Omental fat pad (tissue), 4 donors: ENCODE data around the gene PCDHGA4. TPM values are rescaled to one million over a fixed set of nuclear protein-coding genes. Genes with fewer than 3 reads are reported as not detected.
"Not testable (repeated sequence)": the region's sequence is repeated elsewhere in the genome, so short reads cannot be mapped to it uniquely, and the experiment has no call there.

Experiments used
- ATAC-seq: fragments of 150-250 bp; one replicate; pipeline ENCODE4 v1.9.1; 2016; ENCODE audit warnings: mild to moderate bottlenecking, moderate library complexity; ENCODE audit not compliant: low FRiP score
- DNase-seq: peaks from one replicate; pipeline ENCODE4 v3.0.0-alpha.2; 2019; ENCODE audit warnings: low spot score
- total RNA-seq, 4 donors: library from RNA; depleted of rRNA; stranded (reverse); fragments of >200 nt; gene quantifications; one replicate each; pipeline ENCODE4 v1.1.0, GENCODE V29; 2016
- TF ChIP-seq, protein P1 (sequence below), 3 donors: fragments of 450-650 bp; IDR thresholded peaks; one replicate each; pipeline ENCODE4 v1.5.1; 2016 to 2017; ENCODE audit warnings: antibody characterized with exemption in 3 of 3, mild to moderate bottlenecking in 3 of 3, moderate library complexity in 2 of 3

PCDHGA4 gene
- total RNA-seq, 4 donors from 2014 or later: 2.6 to 9.0 (median 3.9) TPM

DNA sequence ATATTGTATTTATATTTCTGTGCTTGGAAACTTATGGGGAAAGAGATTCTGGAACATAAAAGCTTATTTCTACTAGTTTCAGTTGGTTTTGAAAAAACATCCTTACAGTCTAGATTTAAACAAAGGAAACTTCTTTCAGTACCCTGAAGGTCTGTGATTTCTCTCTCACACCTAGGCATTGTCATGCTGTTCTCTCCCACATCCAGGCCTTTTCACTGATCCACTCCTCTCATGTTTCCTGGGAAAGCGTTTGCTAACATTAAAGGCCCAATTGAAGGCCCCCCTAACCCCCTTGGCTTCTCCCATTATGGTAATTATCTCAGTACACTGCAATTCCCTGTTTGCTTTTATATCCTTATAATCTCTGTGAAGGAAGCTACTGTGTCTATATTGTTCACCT lies 12.0 kb upstream of the PCDHGA4 start:
- ATAC-seq (no peak), DNase-seq (no peak)
- TF ChIP-seq, protein P1, sequence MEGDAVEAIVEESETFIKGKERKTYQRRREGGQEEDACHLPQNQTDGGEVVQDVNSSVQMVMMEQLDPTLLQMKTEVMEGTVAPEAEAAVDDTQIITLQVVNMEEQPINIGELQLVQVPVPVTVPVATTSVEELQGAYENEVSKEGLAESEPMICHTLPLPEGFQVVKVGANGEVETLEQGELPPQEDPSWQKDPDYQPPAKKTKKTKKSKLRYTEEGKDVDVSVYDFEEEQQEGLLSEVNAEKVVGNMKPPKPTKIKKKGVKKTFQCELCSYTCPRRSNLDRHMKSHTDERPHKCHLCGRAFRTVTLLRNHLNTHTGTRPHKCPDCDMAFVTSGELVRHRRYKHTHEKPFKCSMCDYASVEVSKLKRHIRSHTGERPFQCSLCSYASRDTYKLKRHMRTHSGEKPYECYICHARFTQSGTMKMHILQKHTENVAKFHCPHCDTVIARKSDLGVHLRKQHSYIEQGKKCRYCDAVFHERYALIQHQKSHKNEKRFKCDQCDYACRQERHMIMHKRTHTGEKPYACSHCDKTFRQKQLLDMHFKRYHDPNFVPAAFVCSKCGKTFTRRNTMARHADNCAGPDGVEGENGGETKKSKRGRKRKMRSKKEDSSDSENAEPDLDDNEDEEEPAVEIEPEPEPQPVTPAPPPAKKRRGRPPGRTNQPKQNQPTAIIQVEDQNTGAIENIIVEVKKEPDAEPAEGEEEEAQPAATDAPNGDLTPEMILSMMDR (IDR thresholded peaks at IDR 0.05): no peak

DNA sequence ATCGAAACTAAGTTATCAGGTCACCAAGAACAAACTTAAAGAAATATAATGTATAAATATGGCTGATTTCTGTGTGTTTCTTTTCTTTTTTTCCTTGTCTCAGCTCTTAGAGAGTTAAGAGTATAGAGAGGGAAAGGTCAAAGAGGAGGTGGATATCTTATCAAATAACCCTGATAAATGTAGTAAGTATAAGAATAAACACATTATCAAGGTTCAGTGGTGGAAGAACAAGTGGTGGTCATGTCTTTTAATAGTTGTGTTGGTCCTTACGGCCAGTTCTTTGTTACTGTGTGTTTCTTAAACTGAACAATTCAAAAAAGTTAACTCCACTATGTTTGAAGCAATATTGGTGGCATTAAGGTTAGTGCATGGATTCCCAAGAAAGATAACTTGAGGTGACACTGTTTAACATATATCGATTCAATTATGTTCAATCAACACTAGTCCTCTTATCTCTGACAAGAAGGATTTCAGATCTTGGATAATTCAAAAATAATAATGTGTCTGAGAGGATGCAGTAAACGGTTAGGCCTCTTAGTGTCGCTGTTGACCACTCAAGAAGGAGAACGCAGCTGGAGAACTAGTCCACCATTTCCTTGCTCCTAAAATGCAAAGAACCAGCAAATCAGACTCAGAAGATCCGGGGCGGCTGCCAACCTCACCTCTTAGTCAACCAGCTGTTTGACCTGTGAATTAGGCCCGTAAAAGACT lies 11.4 kb upstream of the PCDHGA4 start, which contains the start of gene PCDHGA3:
PCDHGA3 (plus strand) TSS at position 588 of the 711 bp plus-strand sequence. CDS start 205 bp downstream, outside the sequence.
- TF ChIP-seq, protein P1 (IDR thresholded peaks at IDR 0.05): no peak
- DNase-seq (no peak), ATAC-seq (no peak)

- ATAC-seq (no peak), DNase-seq (no peak)
- TF ChIP-seq, protein P1 (IDR thresholded peaks at IDR 0.05): no peak
Measured at GRCh38 chr5:141343953-141344463, 10.8 kb upstream of the PCDHGA4 start.

GRCh38 chr5:141345327-141345726 lies 9.5 kb upstream of the PCDHGA4 start:
- no peak for ATAC-seq
- no peak for DNase-seq
- TF ChIP-seq, protein P1 (IDR thresholded peaks at IDR 0.05): no peak

GRCh38 chr5:141346017-141346416 lies 8.8 kb upstream of the PCDHGA4 start:
- not testable (repeated sequence) for DNase-seq, ATAC-seq

GRCh38 chr5:141349917-141350619 lies 4.8 kb upstream of the PCDHGA4 start, which contains the start of gene PCDHGB1:
TSS of gene PCDHGB1 (plus strand) at chr5:141350099. CDS start at chr5:141350261, 162 bp downstream.
- TF ChIP-seq, protein P1 (IDR thresholded peaks at IDR 0.05): no peak
- DNase-seq (no peak), ATAC-seq (no peak)

DNA sequence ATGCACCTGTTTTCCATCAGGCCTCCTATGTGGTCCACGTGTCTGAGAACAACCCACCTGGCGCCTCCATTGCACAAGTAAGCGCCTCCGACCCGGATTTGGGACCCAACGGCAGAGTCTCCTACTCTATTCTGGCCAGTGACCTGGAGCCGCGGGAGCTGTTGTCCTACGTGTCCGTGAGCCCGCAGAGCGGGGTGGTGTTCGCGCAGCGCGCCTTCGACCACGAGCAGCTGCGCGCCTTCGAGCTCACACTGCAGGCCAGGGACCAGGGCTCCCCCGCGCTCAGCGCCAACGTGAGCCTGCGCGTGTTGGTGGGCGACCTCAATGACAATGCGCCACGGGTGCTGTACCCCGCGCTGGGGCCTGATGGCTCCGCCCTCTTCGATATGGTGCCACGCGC lies 3.2 kb upstream of the PCDHGA4 start:
- DNase-seq (no peak), ATAC-seq (no peak)
- TF ChIP-seq, protein P1 (IDR thresholded peaks at IDR 0.05): no peak
